Islet precursor cell (in vitro differentiated cells): ENCODE data around the gene CCSER2.
"Not testable (repeated sequence)": the region's sequence is repeated elsewhere in the genome, so short reads cannot be mapped to it uniquely, and the experiment has no call there.

Experiments used
- DNase-seq: peaks from one replicate; pipeline ENCODE4 v3.0.0-alpha.2; 2018

The CCSER2 gene, protein sequence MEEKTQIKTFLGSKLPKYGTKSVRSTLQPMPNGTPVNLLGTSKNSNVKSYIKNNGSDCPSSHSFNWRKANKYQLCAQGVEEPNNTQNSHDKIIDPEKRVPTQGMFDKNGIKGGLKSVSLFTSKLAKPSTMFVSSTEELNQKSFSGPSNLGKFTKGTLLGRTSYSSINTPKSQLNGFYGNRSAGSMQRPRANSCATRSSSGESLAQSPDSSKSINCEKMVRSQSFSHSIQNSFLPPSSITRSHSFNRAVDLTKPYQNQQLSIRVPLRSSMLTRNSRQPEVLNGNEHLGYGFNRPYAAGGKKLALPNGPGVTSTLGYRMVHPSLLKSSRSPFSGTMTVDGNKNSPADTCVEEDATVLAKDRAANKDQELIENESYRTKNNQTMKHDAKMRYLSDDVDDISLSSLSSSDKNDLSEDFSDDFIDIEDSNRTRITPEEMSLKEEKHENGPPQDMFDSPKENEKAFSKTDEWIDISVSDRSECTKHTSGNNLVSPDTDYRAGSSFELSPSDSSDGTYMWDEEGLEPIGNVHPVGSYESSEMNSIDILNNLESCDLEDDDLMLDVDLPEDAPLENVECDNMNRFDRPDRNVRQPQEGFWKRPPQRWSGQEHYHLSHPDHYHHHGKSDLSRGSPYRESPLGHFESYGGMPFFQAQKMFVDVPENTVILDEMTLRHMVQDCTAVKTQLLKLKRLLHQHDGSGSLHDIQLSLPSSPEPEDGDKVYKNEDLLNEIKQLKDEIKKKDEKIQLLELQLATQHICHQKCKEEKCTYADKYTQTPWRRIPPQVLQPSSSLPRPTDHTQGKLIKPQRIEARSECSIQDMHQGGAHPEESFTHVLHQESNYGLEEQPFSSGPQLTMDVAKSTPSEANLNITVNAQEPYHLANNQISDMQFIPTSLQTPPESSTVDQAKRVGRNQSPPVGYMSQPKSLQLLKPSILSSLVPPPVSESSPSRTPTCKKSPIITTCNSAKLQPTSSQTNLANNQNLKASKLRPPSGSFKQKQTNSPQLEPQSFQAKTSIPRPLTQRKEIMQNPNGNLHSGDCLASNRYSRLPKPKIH

DNA sequence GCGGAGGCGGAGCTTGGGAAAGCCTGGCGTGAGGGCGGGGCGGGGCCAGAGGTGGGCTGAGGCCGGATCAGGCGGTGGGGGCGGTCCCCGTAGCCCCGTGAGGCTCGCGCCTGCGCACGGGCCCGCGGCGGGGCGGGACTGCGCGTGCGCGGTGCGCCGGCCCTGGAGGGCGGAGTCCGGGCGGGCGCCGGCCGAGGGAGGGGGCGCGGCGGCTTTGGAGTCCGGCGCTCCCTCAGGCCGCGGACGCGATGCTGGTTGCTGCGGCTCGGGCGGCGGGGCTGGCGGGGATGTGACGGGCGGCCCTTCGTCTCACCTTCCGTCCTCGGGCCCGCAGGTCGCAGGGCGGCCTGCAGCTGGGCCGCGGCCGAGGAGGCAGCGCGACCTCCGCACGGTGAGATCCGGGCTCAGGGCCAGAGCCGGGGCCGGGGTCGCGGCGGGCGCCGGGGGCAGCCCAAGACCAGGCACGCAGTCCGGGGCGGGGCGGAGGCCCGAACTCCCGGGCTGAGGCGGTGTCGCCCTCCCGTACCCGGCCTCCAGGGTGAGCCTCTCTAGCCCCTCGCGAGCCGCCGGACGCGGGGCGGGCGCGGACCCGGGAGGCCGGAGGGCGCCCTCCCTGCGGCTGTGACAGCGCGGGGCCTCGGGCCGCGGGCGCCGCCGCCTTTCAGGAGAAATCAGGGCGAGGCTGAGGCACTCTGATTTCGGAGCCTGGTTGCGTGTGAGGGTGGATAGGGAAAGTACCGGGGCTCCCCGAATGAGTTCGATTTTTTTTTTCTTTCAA lies at the start of gene CCSER2:
Gene CCSER2 (plus strand): TSS at position 172 of the 778 bp plus-strand sequence. CDS start 42,464 bp downstream, outside the sequence.
- no peak for DNase-seq

DNA sequence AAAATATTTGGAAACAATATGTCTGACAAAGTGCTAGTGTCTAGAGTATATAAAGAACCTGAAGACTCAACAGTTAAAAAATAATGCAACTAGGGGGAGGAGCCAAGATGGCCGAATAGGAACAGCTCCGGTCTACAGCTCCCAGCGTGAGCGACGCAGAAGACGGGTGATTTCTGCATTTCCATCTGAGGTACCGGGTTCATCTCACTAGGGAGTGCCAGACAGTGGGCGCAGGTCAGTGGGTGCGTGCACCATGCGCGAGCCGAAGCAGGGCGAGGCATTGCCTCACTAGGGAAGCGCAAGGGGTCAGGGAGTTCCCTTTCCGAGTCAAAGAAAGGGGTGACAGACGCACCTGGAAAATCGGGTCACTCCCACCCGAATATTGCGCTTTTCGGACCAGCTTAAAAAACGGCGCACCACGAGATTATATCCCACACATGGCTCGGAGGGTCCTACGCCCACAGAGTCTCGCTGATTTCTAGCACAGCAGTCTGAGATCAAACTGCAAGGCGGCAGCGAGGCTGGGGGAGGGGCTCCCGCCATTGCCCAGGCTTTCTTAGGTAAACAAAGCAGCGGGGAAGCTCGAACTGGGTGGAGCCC lies 48.4 kb upstream of the CCSER2 start:
- DNase-seq, result not testable (repeated sequence)

DNA sequence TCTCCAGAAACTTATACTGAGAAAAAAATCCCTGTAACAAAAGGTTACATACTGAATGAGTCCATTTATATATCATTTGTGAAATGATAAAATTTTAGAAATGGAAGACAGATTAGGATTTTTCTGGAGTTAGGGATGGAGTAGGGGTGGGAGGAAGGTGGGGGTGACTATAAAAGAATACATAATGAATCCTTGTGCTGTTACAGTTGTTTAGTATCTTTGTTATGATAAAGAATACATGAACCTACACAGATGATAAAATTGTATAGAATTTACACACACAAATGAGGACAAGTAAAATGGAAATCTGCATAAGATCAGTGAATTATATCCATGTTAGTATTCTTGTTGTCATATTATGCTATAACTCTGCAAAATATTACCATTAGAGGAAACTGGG lies 41.7 kb upstream of the CCSER2 start:
- DNase-seq, result no peak

DNA sequence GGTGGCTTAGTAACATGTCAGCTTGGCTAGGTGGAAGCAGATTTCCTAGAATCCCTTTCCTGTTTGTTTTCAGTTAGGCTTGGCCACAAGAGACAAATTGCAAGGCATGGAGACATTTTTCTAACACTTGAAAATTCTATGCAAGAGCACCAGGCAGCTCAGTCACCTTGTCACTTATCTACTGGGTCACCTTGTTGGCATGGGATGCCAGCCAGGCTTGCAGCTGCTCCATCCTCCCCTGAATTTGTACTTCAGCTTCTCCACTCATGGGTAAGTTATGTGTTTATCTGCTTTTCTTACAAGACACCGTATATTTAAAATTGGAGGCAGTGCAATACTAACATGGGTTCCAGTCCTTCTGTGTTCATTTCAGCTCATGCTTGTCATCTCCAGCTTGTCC lies 40.2 kb upstream of the CCSER2 start:
- no peak for DNase-seq

DNA sequence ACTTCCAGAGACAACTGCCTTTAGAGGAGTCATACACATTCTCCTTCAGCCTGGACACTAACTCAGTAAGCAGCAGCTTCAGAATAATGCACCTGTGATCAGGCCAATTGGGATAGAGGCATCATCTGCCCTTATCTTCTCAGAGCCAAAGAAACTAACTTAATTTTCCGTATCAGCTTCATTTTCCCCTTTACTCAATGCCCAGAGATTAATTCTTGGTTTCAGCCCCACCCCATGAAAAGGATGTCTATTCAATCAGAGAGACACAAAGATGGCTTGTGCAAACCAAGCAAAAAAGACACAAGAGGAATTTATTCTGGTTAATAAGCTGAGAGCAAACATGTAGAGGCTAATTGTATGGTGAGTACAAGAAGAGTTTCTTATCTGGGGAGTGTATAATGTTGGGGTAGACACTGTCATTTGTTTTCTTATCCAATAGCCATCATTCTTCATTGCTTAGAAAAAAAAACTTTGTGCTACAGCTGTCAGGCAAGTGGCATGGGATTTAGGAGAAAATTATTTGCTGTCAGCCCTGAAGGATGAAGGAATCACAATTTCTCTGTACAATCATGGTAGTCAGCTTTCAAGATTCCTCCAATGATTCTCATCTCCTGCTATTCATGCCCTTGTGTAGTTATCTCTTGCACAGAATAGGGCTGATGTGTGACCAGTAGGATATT lies 38.7 kb upstream of the CCSER2 start:
- no peak for DNase-seq

DNA sequence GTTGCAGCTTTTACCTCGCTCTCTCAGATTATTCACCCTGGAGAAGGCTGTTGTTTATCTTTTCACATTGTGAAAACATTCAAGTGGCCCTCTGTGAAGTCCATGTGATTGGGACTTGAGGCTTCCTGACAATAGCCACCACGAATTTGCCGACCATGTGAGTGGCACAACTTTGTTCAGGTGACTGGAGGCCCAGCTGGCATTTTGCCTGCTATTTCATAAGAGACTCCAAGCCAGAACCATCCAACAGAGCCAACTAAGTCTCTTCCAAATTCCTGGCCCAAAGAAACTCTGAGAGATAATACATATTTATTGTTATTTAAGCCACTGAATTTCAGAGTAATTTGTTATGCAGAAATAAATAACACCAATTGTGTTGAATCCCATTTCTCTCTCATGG lies 38.2 kb upstream of the CCSER2 start:
- no peak for DNase-seq

DNA sequence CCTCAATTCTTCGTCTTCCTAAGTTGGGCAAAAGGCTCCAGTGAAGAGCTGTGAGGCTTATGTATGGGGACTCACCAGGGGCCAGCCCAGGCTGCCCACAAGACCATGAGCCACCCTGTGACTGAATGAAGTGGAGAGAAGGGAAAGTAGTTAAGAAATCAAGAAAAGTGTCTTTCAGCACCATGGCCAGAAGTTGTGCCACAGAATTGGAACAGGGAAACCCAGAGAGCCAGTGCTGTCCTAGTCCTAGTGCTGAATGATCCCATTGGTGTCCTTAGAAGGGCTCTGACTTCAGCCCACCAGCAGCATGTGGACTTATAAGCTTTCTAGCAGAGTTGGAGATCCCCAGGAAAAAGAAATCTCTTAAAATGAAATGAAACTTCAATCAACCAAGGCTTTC lies 37.0 kb upstream of the CCSER2 start:
- DNase-seq, result peak; percentile 81

DNA sequence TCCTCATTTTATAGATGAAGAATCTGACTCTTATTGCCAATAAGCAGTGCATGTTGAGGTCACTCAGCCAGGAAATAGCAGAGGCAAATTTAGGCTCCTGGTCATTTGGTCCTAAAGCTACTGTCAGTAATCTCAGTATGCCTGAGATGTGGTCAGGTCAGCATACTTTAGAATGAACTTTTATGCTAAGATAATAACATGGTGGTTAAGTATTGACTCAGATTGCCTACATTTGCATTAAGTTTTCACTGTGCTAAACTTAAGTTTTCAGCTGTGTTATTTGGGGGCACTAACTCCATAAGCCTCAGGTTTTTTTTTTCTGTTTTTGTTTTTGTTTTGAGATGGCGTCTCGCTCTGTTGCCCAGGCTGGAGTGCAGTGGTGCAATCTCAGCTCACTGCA lies 35.9 kb upstream of the CCSER2 start:
- DNase-seq, result no peak

DNA sequence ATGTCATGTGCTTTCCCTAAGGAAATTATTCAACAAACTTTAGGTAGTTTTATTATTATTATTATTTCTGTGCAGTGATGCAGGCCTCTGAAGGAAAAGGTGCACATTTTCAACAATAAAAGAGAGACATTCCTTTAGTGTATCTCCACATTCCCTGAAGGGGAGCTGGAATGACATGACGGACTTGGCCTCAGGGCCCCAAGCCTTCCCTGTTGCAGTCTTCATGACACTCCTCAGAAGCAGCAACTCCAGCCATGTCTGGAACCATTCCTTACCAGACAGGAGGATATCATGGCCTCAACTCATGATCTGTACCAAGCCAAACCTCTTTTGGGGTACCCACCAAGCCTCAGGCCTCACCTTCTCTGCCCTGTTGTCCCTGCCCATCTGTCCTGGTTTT lies 35.2 kb upstream of the CCSER2 start:
- DNase-seq, result no peak

DNA sequence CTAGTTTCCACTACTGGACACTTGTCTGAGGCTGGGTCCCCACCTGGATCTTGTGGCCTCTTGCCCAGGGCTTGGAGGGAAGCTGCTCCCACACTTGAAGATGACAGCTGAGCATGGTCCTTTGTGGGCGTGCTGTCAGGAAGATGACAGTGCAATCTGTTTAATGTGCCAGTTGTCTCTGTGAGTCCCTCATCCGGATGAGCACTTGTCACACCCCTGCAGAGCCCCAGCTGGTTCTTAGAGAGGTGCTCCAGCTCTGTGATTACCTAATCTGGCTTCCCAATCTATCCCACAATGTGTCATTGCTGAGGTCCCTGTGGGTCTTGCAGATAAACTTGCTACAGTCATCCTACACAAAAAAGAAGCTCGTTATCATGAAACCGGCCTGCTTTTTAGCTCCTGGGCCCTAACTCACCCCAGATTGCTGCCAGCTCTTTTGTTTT lies 34.8 kb upstream of the CCSER2 start:
- DNase-seq, result no peak

DNA sequence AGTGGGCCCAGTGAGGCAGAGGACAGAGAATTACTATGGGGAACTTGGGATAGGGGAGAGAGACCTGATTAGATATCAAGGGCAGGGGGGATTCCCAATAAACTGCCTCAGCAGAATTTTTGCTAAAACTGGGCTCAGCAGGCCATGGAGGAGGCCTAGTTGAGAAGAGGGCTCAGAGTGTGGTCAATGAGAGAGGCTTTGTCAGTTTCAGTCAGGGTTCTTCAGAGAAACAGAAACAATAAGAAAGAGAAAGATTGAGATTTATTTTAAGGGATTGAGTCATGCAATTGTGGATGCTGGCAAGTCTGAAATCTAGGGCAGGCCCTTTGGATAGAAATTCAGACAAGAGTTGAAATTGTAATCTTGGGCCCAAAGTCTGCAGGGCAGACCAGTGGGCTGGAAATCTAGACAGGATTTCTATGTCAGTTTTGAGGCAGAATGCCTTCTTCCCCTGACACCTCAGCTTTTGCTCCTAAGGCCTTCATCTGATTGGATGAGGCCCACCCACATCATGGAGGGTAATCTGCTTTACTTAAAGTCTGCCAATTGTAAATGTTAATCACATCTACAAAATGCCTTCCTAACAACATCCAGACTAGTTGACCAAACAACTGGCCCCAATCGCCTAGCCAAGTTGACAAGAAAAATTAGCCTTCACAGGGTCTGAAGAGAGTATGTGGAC lies 33.5 kb upstream of the CCSER2 start:
- DNase-seq, result no peak

DNA sequence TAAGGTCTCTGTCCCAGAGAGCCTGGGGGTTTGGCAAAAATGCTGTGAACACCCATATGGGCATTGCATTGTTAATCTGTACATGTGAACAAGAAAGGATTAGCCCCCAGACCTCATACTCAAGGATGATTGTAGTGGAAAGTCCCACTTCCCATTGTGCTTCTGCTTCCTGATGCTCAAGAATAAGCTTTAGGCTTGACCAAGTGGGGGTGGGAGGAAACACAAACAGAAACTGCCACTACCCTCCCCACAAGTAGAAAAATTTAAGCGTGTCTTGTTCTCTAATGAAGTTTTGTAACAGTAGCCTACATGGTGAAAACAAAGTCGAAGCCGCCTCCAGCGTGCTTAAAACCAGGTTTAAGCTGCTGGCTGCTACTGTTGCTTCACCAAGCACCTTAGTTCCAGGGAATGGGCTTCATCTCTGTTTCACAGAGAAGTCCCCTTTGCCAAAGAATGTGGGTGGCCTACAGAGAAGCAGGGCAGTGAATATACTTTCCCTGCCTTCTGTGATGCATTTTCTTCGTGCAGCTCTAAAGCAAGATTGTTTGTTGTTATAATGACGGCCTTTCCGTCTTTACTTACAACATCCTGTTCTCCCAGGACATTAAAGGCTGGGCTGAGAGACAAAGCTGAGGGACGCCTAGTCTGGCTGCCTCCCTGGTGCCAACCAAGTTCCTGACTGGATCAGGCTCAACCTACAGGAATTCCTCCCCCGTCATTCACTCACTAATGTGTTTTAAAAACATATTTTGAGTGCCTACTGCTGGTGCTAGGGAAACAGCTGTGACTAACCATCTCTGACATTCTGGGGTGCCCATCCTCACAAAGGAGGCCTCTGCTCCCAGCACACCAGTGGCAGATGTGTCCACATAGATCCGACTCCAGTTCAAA lies 32.1 kb upstream of the CCSER2 start:
- no peak for DNase-seq

DNA sequence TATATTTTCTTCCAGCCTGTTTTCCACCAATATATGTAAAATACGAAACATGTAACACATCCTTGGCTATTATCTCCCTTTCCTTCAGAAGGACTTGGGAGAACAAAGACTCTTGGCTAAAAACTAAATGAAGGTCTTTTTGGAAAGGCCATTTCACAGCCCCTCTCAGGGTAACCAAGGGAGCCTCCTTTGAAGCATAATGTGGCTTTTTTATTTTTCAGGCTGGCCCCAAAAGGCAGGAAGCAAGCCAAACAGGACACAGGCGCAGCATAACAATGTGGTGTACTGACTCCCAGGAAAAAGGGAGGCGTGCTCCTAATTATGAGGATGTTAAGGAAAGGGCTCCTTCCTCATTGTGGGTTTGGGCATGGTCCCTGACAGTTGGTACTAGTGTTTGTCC lies 30.3 kb upstream of the CCSER2 start:
- DNase-seq, result no peak

DNA sequence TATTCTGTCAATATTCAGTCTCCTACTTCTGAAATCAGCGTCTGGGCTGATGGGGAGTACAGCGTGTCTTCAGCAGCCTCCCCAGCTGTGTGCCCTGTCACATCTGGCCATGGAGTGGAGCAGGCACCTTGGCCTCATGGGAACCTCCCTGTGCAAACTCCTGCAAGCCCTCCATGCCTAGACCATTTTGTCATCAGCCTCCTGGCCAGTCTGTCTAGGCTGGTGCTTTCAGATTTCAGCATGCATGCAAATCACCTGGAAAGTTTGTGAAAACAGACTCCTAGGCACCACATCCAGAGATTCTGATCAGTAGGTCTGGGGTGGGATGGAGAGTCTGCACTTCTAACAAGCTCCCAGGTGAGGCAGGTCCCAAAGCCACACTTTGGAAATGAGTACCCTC lies 26.2 kb upstream of the CCSER2 start:
- peak; percentile 83 for DNase-seq

DNA sequence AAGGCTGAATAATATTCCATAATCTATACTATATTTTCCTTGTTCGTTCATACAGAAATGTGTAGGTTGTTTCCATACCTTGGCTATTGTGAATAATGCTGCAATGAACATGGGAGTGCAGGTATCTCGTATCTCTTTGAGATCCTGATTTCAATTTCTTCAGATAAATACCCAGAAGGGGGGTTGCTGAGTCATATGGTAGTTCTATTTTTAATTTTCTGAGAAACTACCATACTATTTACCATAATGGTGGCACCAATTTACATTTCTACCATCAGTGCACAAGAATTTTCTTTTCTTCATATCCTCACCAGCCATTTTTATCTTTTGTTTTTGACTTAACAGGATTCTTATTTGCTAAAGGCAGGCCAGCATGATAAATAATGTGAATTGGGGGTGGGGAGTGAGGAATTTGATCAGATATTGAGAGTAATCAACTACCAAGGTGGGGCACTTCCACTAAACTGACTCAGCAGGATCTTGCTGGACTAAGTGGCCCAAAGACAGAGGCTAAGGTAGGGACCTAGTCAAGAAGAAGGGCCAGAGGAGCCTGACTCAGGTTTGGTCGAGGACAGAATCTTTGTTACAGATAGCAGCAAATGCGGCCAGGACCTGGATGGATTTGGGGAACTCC lies 21.5 kb upstream of the CCSER2 start:
- no peak for DNase-seq

DNA sequence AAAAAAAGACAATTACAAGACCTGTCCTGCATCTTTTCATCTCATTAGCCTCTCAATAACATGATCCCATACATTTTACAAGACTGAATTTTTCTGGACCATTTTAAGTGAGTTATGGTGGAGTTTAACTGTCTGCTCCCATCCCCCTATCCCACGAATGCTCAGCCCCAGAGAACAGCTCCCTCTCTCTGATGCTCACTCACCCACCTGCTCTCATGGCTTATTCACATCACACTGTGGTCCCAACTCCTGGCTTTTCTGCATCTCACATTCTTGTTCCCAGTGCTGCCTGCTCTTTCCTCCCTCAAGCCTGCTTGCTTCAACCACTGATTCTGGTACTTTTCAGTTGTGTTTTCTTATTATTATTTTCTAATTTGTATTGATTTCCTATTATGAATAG lies 20.4 kb upstream of the CCSER2 start:
- DNase-seq, result no peak

DNA sequence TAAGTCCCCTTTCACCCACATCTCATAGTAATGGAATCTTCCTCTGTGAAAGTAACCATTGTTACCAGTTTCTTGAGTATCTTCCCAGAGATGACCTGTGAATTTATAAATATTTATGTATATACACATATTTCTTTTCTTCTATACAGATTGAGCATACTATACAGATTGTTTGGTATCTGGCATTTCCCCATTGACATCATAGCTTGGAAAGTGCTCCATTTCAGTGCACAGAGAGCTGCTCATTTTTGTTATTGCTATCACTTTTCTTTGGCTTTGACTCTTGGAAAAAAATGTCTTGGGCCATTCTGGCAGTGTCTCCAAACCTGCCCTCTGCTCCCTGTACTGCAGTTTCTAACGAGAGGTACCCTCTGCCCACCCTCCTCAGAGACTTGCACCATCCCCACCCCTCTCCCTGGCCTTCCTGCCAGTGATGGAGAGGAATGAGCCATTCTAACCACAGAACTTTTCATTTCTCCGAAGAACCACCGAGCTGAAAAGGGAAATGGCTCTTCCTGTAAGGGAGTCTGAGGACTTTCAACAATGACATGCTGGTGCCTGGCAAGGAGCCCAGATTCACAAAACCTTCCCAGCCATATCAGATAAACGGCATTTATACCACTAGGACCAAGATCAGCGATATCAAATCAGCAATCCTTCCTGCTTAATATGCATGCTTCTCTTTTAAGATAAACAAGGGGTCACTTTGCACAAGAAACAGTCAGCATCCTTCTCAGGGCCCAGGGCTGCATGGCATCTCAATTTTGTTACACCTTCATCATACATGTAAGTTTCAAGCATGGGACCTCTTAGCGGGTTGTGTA lies 19.7 kb upstream of the CCSER2 start:
- DNase-seq, result no peak

DNA sequence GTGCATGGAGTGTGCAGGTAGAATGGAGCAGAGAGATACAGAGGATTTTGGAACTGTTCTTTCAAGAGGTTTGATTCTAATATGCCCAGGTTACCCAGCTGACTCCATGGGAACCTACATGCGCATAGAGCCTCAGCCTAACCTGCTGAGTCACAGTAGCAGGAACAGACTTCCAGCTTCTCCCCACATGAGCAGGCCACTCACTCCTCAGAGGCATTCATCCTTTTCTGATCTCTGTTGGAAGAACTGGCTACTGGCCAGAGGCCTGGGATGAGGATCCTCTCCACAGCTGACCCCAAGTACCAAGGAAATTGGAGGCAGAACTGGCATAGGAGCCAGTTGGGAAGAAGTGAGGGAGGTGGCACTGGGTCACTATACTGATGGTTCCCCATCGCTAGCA lies 17.9 kb upstream of the CCSER2 start:
- DNase-seq, result peak; percentile 67

DNA sequence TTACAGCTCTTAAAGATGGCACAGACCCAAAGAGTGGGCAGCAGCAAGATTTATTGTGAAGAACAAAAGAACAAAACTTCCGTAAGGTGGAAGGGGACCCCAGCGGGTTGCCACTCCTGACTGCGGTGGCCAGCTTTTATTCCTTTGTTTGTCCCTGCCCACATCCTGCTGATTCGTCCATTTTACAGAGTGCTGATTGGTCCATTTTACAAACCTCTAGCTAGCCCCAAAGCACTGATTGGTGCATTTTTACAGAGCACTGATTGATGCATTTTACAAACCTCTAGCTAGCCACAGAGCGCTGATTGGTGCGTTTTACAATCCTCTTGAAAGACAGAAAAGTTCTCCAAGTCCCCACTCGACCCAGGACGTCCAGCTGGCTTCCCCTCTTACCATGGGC lies 16.8 kb upstream of the CCSER2 start:
- DNase-seq, result no peak
